ENCODE measurements around the gene PSG4. TPM values are rescaled to one million over a fixed set of nuclear protein-coding genes. Genes with fewer than 3 reads are reported as not detected.
"Not testable (repeated sequence)": the region's sequence is repeated elsewhere in the genome, so short reads cannot be mapped to it uniquely, and the experiment has no call there.

PSG4 gene
- total and polyA plus RNA-seq, 2 experiments from 2014 or later, result 0.26 TPM; not detected in 1

- no peak for TF ChIP-seq JUNB (IDR thresholded peaks at IDR 0.05; ENCODE audit: unreplicated experiment)
- TF ChIP-seq, protein P1, sequence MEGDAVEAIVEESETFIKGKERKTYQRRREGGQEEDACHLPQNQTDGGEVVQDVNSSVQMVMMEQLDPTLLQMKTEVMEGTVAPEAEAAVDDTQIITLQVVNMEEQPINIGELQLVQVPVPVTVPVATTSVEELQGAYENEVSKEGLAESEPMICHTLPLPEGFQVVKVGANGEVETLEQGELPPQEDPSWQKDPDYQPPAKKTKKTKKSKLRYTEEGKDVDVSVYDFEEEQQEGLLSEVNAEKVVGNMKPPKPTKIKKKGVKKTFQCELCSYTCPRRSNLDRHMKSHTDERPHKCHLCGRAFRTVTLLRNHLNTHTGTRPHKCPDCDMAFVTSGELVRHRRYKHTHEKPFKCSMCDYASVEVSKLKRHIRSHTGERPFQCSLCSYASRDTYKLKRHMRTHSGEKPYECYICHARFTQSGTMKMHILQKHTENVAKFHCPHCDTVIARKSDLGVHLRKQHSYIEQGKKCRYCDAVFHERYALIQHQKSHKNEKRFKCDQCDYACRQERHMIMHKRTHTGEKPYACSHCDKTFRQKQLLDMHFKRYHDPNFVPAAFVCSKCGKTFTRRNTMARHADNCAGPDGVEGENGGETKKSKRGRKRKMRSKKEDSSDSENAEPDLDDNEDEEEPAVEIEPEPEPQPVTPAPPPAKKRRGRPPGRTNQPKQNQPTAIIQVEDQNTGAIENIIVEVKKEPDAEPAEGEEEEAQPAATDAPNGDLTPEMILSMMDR (conservative IDR thresholded peaks at IDR 0.05; ENCODE audit: low read depth in 2 of 2), result no peak
- TF ChIP-seq EZH2 (IDR thresholded peaks at IDR 0.05; ENCODE audit: low read depth, unreplicated experiment), result no peak
- no peak for TF ChIP-seq POLR2AphosphoS5 (IDR thresholded peaks at IDR 0.05; ENCODE audit: low read depth)
Observed at GRCh38 chr19:43224855-43225253, 19.4 kb upstream of the PSG4 start (continued).

GRCh38 chr19:43224201-43224854 lies 18.9 kb upstream of the PSG4 start:
- peaks cover 11% of the 10 kb centered on the region for H3K27me3 Mint-ChIP-seq (ENCODE audit: insufficient read depth, low read depth, poor library complexity)
- H3K36me3 Mint-ChIP-seq (ENCODE audit: low read depth), result peaks cover 29% of the 10 kb centered on the region
- H3F3A ChIP-seq (replicated peaks; ENCODE audit: low read depth); DNase-seq (ENCODE audit: low spot score); H3K4me2 ChIP-seq; ATAC-seq; H3K9me2 ChIP-seq (ENCODE audit: insufficient read depth); H3K4me1 Mint-ChIP-seq; H3K79me2 ChIP-seq (replicated peaks; ENCODE audit: insufficient read depth); H2AFZ ChIP-seq; H3K4me1 ChIP-seq (ENCODE audit: insufficient read depth); H3K27me3 ChIP-seq (ENCODE audit: insufficient read depth); H3K27ac ChIP-seq (ENCODE audit: low read depth); H3K4me3 Mint-ChIP-seq; H4K20me1 ChIP-seq (replicated peaks; ENCODE audit: insufficient read depth); H3K36me3 ChIP-seq (ENCODE audit: insufficient read depth); H3K27ac Mint-ChIP-seq; H3K4me3 ChIP-seq: not testable (repeated sequence)
- H3K9me3 Mint-ChIP-seq, result peaks cover 88% of the 10 kb centered on the region

DNA sequence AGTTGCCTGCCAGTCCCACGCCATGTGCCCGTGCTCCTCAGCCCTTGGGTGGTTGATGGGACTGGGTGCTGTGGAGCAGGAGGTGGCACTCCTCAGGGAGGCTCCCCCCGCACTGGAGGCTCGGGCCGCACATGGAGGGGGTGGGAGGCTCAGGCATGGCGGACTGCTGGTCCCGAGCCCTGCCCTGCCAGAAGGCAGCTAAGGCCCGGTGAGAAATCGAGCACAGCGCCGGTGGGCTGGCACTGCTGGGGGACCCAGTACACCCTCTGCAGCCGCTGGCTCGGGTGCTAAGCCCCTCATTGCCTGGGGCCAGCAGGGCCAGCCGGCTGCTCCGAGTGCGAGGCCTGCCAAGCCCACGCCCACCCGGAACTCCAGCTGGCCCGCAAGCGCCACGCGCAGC lies 16.5 kb upstream of the PSG4 start:
- not testable (repeated sequence) for H3K36me3 ChIP-seq (ENCODE audit: insufficient read depth); H3K4me1 Mint-ChIP-seq

GRCh38 chr19:43219136-43219535 lies 13.7 kb upstream of the PSG4 start:
- not testable (repeated sequence) for H3K4me3 Mint-ChIP-seq; H3F3A ChIP-seq (replicated peaks; ENCODE audit: low read depth); H3K27ac Mint-ChIP-seq; H3K4me2 ChIP-seq; H3K36me3 ChIP-seq (ENCODE audit: insufficient read depth); H3K27me3 ChIP-seq (ENCODE audit: insufficient read depth); H4K20me1 ChIP-seq (replicated peaks; ENCODE audit: insufficient read depth); ATAC-seq; H2AFZ ChIP-seq; H3K27ac ChIP-seq (ENCODE audit: low read depth); H3K27me3 Mint-ChIP-seq (ENCODE audit: insufficient read depth, low read depth, poor library complexity); H3K4me1 ChIP-seq (ENCODE audit: insufficient read depth); H3K9me2 ChIP-seq (ENCODE audit: insufficient read depth); H3K79me2 ChIP-seq (replicated peaks; ENCODE audit: insufficient read depth); H3K4me3 ChIP-seq; H3K4me1 Mint-ChIP-seq; DNase-seq (ENCODE audit: low spot score)
- Mint-ChIP-seq H3K9me3 (peaks cover 80% of the 10 kb centered on the region), H3K36me3 (ENCODE audit: low read depth) (peaks cover 19% of the 10 kb centered on the region)

More for the DNA sequence above, 16.5 kb upstream of the PSG4 start:
- not testable (repeated sequence) for H3K4me3 Mint-ChIP-seq; H3K27me3 Mint-ChIP-seq (ENCODE audit: insufficient read depth, low read depth, poor library complexity); H3F3A ChIP-seq (replicated peaks; ENCODE audit: low read depth); H3K4me1 ChIP-seq (ENCODE audit: insufficient read depth); ATAC-seq; H3K27me3 ChIP-seq (ENCODE audit: insufficient read depth); H3K4me2 ChIP-seq; H2AFZ ChIP-seq; DNase-seq (ENCODE audit: low spot score); H3K4me3 ChIP-seq; H3K9me2 ChIP-seq (ENCODE audit: insufficient read depth); H4K20me1 ChIP-seq (replicated peaks; ENCODE audit: insufficient read depth); H3K79me2 ChIP-seq (replicated peaks; ENCODE audit: insufficient read depth); H3K27ac Mint-ChIP-seq; H3K27ac ChIP-seq (ENCODE audit: low read depth)
- peaks cover 20% of the 10 kb centered on the region for H3K36me3 Mint-ChIP-seq (ENCODE audit: low read depth)
- H3K9me3 Mint-ChIP-seq, result peaks cover 85% of the 10 kb centered on the region

DNA sequence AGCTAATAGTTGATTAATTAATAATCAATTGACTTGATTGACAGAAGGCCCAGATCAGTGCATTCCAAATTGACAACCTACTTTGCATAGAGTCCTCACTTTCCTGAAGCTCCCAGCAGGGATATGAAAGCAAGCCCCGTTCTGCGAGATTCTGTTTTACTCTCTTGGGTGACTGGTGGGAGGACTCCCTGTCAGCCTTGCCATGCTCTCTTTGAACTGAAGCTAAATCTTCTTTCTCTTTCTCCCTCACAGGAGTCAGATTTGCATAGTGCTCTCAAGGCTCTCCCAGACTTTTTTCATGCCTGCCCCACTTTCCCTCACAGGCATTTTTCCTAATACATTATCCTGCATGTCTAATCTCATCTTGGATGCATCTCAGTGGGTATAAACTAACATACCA lies 10.4 kb upstream of the PSG4 start:
- not testable (repeated sequence) for H3K27ac Mint-ChIP-seq; H3K27ac ChIP-seq (ENCODE audit: low read depth); H3K4me1 Mint-ChIP-seq; H3K36me3 Mint-ChIP-seq (ENCODE audit: low read depth); H2AFZ ChIP-seq; H3K36me3 ChIP-seq (ENCODE audit: insufficient read depth); H3K9me2 ChIP-seq (ENCODE audit: insufficient read depth); H3K4me3 Mint-ChIP-seq; H3K27me3 ChIP-seq (ENCODE audit: insufficient read depth); ATAC-seq; H3K4me3 ChIP-seq; H3K4me1 ChIP-seq (ENCODE audit: insufficient read depth); DNase-seq (ENCODE audit: low spot score); H4K20me1 ChIP-seq (replicated peaks; ENCODE audit: insufficient read depth); H3K4me2 ChIP-seq; H3K79me2 ChIP-seq (replicated peaks; ENCODE audit: insufficient read depth); H3F3A ChIP-seq (replicated peaks; ENCODE audit: low read depth); H3K27me3 Mint-ChIP-seq (ENCODE audit: insufficient read depth, low read depth, poor library complexity)
- peaks cover 74% of the 10 kb centered on the region for H3K9me3 Mint-ChIP-seq

Data from GM23338 (cell line).